Loucy (cell line): Measurements from ENCODE around the gene INO80B.
"Not testable (repeated sequence)": the region's sequence is repeated elsewhere in the genome, so short reads cannot be mapped to it uniquely, and the experiment has no call there.

Experiments
- H2AFZ ChIP-seq: fragments of 200-600 bp; sonication (generic); 2 replicates; pipeline ENCODE4 v1.6.0; 2016; ENCODE audit warnings: antibody characterized with exemption, mild to moderate bottlenecking, low read length, moderate library complexity
- H3F3A ChIP-seq: fragments of 200-600 bp; 2 replicates; pipeline ENCODE4 v1.6.0; 2016; ENCODE audit warnings: antibody characterized with exemption, low read depth, mild to moderate bottlenecking
- H3K27me3 ChIP-seq: fragments of 200-600 bp; sonication (generic); 2 replicates; pipeline ENCODE4 v1.6.1; 2014; ENCODE audit warnings: low read length, mild to moderate bottlenecking; ENCODE audit not compliant: insufficient read depth, poor library complexity, severe bottlenecking
- H3K36me3 ChIP-seq: fragments of 200-600 bp; sonication (generic); 2 replicates; pipeline ENCODE4 v1.6.1; 2016; ENCODE audit warnings: low read length; ENCODE audit not compliant: insufficient read depth
- H3K4me1 ChIP-seq: fragments of 200-600 bp; sonication (generic); 2 replicates; pipeline ENCODE4 v1.5.1; 2014; ENCODE audit warnings: low read length, mild to moderate bottlenecking; ENCODE audit not compliant: insufficient read depth, poor library complexity, severe bottlenecking
- H3K4me2 ChIP-seq: fragments of 200-600 bp; sonication (generic); 2 replicates; pipeline ENCODE4 v1.6.0; 2014; ENCODE audit warnings: antibody characterized with exemption, low read length, low read depth, mild to moderate bottlenecking; ENCODE audit not compliant: poor library complexity, severe bottlenecking
- H3K4me3 ChIP-seq: fragments of 200-600 bp; sonication (generic); 2 replicates; pipeline ENCODE4 v1.5.1; 2014; ENCODE audit warnings: low read length, mild to moderate bottlenecking, mixed read lengths; ENCODE audit not compliant: poor library complexity, severe bottlenecking
- H3K79me2 ChIP-seq: fragments of 200-600 bp; sonication (generic); 2 replicates; pipeline ENCODE4 v1.6.1; 2014; ENCODE audit warnings: low read length; ENCODE audit not compliant: insufficient read depth
- H3K9ac ChIP-seq: fragments of 200-600 bp; sonication (generic); 2 replicates; pipeline ENCODE4 v1.6.0; 2014; ENCODE audit warnings: mild to moderate bottlenecking, low read depth, low read length, moderate library complexity; ENCODE audit not compliant: poor library complexity, severe bottlenecking
- H3K9me2 ChIP-seq: fragments of 200-600 bp; sonication (generic); replicated peaks from 2 replicates; pipeline ENCODE4 v1.6.1; 2016; ENCODE audit warnings: low read depth, low read length, mixed read lengths
- H3K9me3 ChIP-seq: fragments of 200-600 bp; sonication (generic); 2 replicates; pipeline ENCODE4 v1.6.1; 2014; ENCODE audit warnings: mild to moderate bottlenecking, antibody characterized with exemption, low read length, low read depth; ENCODE audit not compliant: insufficient read depth
- H4K20me1 ChIP-seq: fragments of 200-600 bp; sonication (generic); 2 replicates; pipeline ENCODE4 v1.6.0; 2014; ENCODE audit warnings: antibody characterized with exemption, low read length, mild to moderate bottlenecking; ENCODE audit not compliant: insufficient read depth, poor library complexity, severe bottlenecking
- CTCF ChIP-seq: fragments of 200-600 bp; sonication (generic); conservative IDR thresholded peaks from 2 replicates; pipeline ENCODE4 v1.5.1; 2014; ENCODE audit warnings: mild to moderate bottlenecking, antibody characterized with exemption, low read length
- EZH2phosphoT487 ChIP-seq: fragments of 200-600 bp; IDR thresholded peaks from 2 replicates; pipeline ENCODE4 v1.6.1; 2018; ENCODE audit warnings: antibody characterized with exemption, mild to moderate bottlenecking, moderate library complexity, borderline replicate concordance

INO80B gene

GRCh38 chr2:74458132-74458937 is 3.4 kb downstream of the INO80B start, which contains the start of gene WBP1:
Gene WBP1, plus strand, starts transcription at chr2:74458438. Its CDS starts 165 bp downstream, at chr2:74458603.
- no peak for TF ChIP-seq EZH2phosphoT487
- no peak for TF ChIP-seq CTCF
- H3K4me3 ChIP-seq: peak within 1 kb of the TSS; percentile 97
- H3K9ac ChIP-seq: peak within 1 kb of the TSS; percentile 95
- no peaks in the 10 kb centered on the region; the same call in 1 of the 2 replicates for H3K36me3 ChIP-seq
- H2AFZ ChIP-seq: peak within 1 kb of the TSS; percentile 93
- peaks cover 40% of the 10 kb centered on the region for H3K79me2 ChIP-seq
- peaks cover 7% of the 10 kb centered on the region for H4K20me1 ChIP-seq
- no peaks in the 10 kb centered on the region for H3K9me3 ChIP-seq
- peaks cover 9% of the 10 kb centered on the region for H3F3A ChIP-seq
- H3K4me2 ChIP-seq: peak within 1 kb of the TSS; percentile 98
- H3K9me2 ChIP-seq: no peaks in the 10 kb centered on the region
- peaks cover 24% of the 10 kb centered on the region for H3K4me1 ChIP-seq
- H3K27me3 ChIP-seq: no peaks in the 10 kb centered on the region

GRCh38 chr2:74458938-74459363 is 4.1 kb downstream of the INO80B start:
- no peaks in the 10 kb centered on the region for H3K27me3 ChIP-seq
- peak overlapping the region; percentile 86 for H3K4me2 ChIP-seq
- H3K79me2 ChIP-seq: peaks cover 42% of the 10 kb centered on the region
- H3K4me3 ChIP-seq: peak overlapping the region; percentile 97
- no peaks in the 10 kb centered on the region; the same call in 1 of the 2 replicates for H3K36me3 ChIP-seq
- H3K4me1 ChIP-seq: peaks cover 24% of the 10 kb centered on the region
- no peaks in the 10 kb centered on the region for H3K9me2 ChIP-seq
- TF ChIP-seq EZH2phosphoT487 (no peak), CTCF (no peak)
- H3K9ac ChIP-seq: peak overlapping the region; percentile 91
- no peaks in the 10 kb centered on the region for H3K9me3 ChIP-seq
- H3F3A ChIP-seq: peaks cover 9% of the 10 kb centered on the region
- H2AFZ ChIP-seq: no peak overlapping the region
- peaks cover 7% of the 10 kb centered on the region for H4K20me1 ChIP-seq

- peaks cover 49% of the 10 kb centered on the region for H3K79me2 ChIP-seq
- not testable (repeated sequence) for H3K36me3 ChIP-seq, H2AFZ ChIP-seq, H3K9me2 ChIP-seq, H4K20me1 ChIP-seq, H3K27me3 ChIP-seq, H3F3A ChIP-seq, H3K9me3 ChIP-seq
- H3K9ac ChIP-seq: peak overlapping the region; percentile 91
- H3K4me1 ChIP-seq: peaks cover 26% of the 10 kb centered on the region
- H3K4me2 ChIP-seq: peak overlapping the region; percentile 86
- peak overlapping the region; percentile 97 for H3K4me3 ChIP-seq
Measured at GRCh38 chr2:74459503-74460118, 4.7 kb downstream of the INO80B start.

GRCh38 chr2:74460187-74460586 is 5.3 kb downstream of the INO80B start:
- H3K4me3 ChIP-seq, H3K36me3 ChIP-seq, H3K27me3 ChIP-seq, H4K20me1 ChIP-seq, H2AFZ ChIP-seq, H3K9me3 ChIP-seq, H3K4me2 ChIP-seq, H3K9ac ChIP-seq, H3K9me2 ChIP-seq, H3F3A ChIP-seq: not testable (repeated sequence)
- peaks cover 52% of the 10 kb centered on the region for H3K79me2 ChIP-seq
- peaks cover 27% of the 10 kb centered on the region for H3K4me1 ChIP-seq
